AG09309 (cell line): ENCODE results near the gene HOXB5.
A peak's percentile ranks its signal among the peaks of the same experiment; 100 is the strongest.

Experiments
- DNase-seq: peaks from one replicate; pipeline ENCODE4 v3.0.0-alpha.2; 2010; ENCODE audit warnings: low read depth
- H3K4me3 ChIP-seq: 2 replicates; pipeline ENCODE4 v1.5.1; 2011; ENCODE audit warnings: mild to moderate bottlenecking, low read depth, low read length, moderate library complexity; ENCODE audit not compliant: control insufficient read depth
- CTCF ChIP-seq: IDR thresholded peaks from 2 replicates; pipeline ENCODE4 v1.5.1; 2011; ENCODE audit warnings: mild to moderate bottlenecking, low read depth, low read length, inconsistent platforms; ENCODE audit not compliant: insufficient read depth, control insufficient read depth; ENCODE audit errors: missing control alignments

Gene HOXB5

GRCh38 chr17:48558057-48558830 is 35.3 kb downstream of the HOXB5 start:
- DNase-seq = no peak
- no peak overlapping the region for H3K4me3 ChIP-seq
- no peak for TF ChIP-seq CTCF

- no peak for TF ChIP-seq CTCF
- no peak for DNase-seq
- no peak overlapping the region for H3K4me3 ChIP-seq
These were observed 36.8 kb downstream of the HOXB5 start for GRCh38 chr17:48556576-48557401.

GRCh38 chr17:48556229-48556575 is 37.4 kb downstream of the HOXB5 start:
- H3K4me3 ChIP-seq = no peak overlapping the region
- TF ChIP-seq CTCF = no peak
- DNase-seq = no peak

GRCh38 chr17:48555258-48556228 is 38.0 kb downstream of the HOXB5 start:
- TF ChIP-seq CTCF = no peak
- peak; percentile 59 for DNase-seq
- H3K4me3 ChIP-seq = no peak overlapping the region

- no peak overlapping the region for H3K4me3 ChIP-seq
- no peak for DNase-seq
These were observed 38.9 kb downstream of the HOXB5 start for GRCh38 chr17:48554412-48555257.

More at GRCh38 chr17:48554412-48555257, 38.9 kb downstream of the HOXB5 start:
- no peak for TF ChIP-seq CTCF
